Endothelial cell of umbilical vein (primary cell): Measurements from ENCODE around the gene GRIFIN.

ENCODE experiments used
- CTCF ChIP-seq, 2 donors: IDR thresholded peaks; 1 replicate in 1 of 2; 2 replicates in 1 of 2; pipeline ENCODE4 v1.5.1; 2011; ENCODE audit warnings: low read length in 2 of 2, mild to moderate bottlenecking in 2 of 2, moderate library complexity in 2 of 2, control low read depth in 1 of 2, inconsistent platforms in 1 of 2, low read depth in 1 of 2; ENCODE audit not compliant: insufficient read depth in 1 of 2; ENCODE audit errors: extremely low read depth in 1 of 2
- EZH2 ChIP-seq: IDR thresholded peaks from 2 replicates; pipeline ENCODE4 v1.6.1; 2012; ENCODE audit warnings: borderline replicate concordance, low read depth, mild to moderate bottlenecking, moderate library complexity, low read length, inconsistent platforms; ENCODE audit not compliant: severe bottlenecking
- FOS ChIP-seq: IDR thresholded peaks from 2 replicates; pipeline ENCODE4 v1.6.1; 2011; ENCODE audit warnings: mild to moderate bottlenecking, low read length, moderate library complexity, borderline replicate concordance; ENCODE audit not compliant: insufficient read depth
- GATA2 ChIP-seq: IDR thresholded peaks from 2 replicates; pipeline ENCODE4 v1.7.0; 2011; ENCODE audit warnings: low read depth, mild to moderate bottlenecking, moderate library complexity, mixed read lengths, low read length; ENCODE audit not compliant: insufficient read length, insufficient read depth
- MAX ChIP-seq: IDR thresholded peaks from 2 replicates; pipeline ENCODE4 v1.6.1; 2011; ENCODE audit not compliant: insufficient read depth, insufficient read length
- MYC ChIP-seq: IDR thresholded peaks from one replicate; pipeline ENCODE4 v1.6.1; 2011; ENCODE audit warnings: mild to moderate bottlenecking, low read depth, low read length
- POLR2A ChIP-seq: IDR thresholded peaks from 2 replicates; pipeline ENCODE4 v1.6.1; 2012; ENCODE audit warnings: low read depth, mild to moderate bottlenecking, control low read depth, low read length
- POLR2AphosphoS5 ChIP-seq: IDR thresholded peaks from 2 replicates; pipeline ENCODE4 v1.6.1; 2012; ENCODE audit warnings: low read depth, mild to moderate bottlenecking, control low read depth, low read length, moderate library complexity; ENCODE audit not compliant: insufficient read depth

- TF ChIP-seq POLR2AphosphoS5 (no peak), CTCF (IDR thresholded peaks at IDR 0.05; ENCODE audit: extremely low read depth in 1 of 2, insufficient read depth in 1 of 2, low read depth in 1 of 2, low read length in 2 of 2) (no peak), POLR2A (no peak), EZH2 (no peak), MYC (no peak), MAX (no peak), GATA2 (no peak), FOS (no peak)
Observed at GRCh38 chr7:2515424-2516193, 39.4 kb upstream of the GRIFIN start.
